GM18499 (cell line): ENCODE results near the gene XPR1.
"Not testable (repeated sequence)": the region's sequence is repeated elsewhere in the genome, so short reads cannot be mapped to it uniquely, and the experiment has no call there.

ENCODE experiments used
- ATAC-seq: cut with Tn5 transposase; IDR thresholded peaks from one replicate; pipeline ENCODE4 v1.9.1; 2021; ENCODE audit warnings: moderate number of reproducible peaks; ENCODE audit not compliant: insufficient read depth, unreplicated experiment

Gene XPR1

GRCh38 chr1:180773210-180773865 is 141.5 kb downstream of the XPR1 start:
- ATAC-seq = no peak

- ATAC-seq = no peak
Measured at GRCh38 chr1:180775801-180776200, 144.0 kb downstream of the XPR1 start.

- no peak for ATAC-seq
Measured at GRCh38 chr1:180777072-180777689, 145.4 kb downstream of the XPR1 start.

DNA sequence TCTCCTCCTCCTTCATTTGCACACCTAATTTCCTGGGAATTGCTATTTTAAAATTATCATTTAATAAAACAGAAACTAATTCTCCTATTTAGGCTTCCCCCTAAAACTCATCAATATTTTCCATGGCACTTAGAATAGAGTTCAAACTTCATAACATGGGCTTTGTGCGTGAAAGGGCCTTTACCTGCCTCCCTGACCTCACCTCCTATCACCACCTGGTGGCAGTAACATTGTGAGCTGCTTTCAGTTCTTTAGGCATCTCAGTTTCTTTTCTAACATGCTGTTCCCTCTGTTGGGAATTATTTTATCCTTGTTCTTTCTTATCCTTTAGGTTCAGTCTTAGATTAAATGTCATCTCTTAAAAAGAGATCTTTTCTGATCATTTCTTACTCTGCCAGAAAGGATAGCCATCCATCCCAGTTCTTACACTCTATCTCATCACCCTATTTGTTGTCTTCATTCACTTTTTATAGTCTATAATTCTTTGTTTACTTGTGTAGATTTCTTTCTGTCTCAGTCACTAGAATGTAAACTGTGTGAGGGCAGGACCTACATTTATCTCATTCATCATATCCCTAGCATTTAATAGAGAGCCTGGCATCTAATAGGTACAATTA is 147.1 kb downstream of the XPR1 start:
- ATAC-seq = no peak

DNA sequence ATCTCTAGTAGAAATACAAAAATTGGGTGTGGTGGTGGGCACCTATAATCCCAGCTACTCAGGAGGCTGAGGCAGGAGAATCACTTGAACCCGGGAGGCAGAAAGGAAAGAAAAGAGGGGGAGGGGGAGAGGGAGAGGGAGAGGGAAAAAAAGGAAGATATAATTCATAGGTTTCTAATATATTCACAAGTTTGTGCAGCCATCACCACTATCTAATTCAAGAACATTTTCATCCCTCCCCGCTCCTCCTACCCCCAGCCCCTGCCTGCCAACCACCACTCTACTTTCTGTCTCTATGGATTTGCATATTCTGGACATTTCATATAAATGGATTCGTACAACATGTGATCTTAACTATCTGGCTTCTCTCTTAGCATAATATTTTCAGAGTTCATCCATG is 147.8 kb downstream of the XPR1 start:
- ATAC-seq = no peak

- no peak for ATAC-seq
Measured at GRCh38 chr1:180781718-180782117, 149.9 kb downstream of the XPR1 start.

DNA sequence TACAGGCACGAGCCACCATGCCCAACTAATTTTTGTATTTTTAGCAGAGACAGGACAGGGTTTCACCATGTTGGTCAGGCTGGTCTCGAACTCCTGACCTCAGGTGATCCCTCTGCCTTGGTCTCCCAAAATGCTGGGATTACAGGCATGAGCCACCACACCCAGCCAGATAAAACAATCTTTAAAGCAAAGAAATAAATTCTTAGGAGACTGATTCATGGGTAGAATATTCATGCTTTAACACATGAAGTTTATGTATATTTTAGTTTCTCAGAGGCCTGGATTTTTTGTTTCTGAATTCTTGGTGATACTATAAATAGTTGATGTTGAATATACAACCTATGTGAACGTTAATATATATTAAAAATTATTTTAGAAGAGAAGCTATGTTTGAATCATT is 153.5 kb downstream of the XPR1 start:
- ATAC-seq = no peak

- ATAC-seq = no peak
Measured at GRCh38 chr1:180785887-180786286, 154.1 kb downstream of the XPR1 start.

- no peak for ATAC-seq
Measured at GRCh38 chr1:180786624-180787023, 154.8 kb downstream of the XPR1 start.

GRCh38 chr1:180787628-180788307 is 155.9 kb downstream of the XPR1 start:
- ATAC-seq = no peak

DNA sequence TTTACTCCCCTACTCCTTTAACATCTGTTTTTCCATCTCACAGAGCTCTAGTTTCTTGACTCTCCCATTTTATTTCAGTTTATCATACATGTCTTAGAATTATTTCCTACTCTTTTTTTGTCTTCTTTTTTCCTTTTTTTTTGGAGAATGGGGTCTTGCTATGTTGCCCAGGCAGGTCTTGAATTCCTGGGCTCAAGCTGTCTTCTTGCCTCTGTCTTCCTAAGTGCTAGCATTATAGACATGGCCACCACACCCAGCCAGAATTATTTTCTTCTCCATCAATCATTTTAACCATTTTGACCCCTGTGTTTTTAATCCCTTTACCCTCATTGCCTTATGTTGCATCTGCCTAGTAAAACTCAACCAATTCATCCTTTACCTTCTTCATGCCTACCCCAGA is 157.6 kb downstream of the XPR1 start:
- ATAC-seq = no peak

DNA sequence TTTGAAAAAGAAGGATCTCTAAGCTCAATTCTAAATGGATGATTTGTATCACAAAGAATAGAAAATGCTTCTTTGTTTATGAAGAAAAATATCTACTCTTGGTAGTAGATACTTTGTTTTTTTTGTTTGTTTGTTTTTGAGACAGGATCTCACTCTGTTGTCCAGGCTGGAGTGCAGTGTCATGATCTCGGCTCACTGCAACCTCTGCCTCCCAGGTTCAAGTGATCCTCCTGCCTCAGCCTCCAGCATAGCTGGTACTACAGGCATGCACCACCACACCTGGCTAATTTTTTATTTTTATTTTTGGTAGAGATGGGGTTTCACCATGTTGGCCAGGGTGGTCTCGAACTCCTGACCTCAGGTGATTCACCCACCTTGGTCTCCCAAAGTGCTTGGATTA is 159.3 kb downstream of the XPR1 start:
- not testable (repeated sequence) for ATAC-seq

DNA sequence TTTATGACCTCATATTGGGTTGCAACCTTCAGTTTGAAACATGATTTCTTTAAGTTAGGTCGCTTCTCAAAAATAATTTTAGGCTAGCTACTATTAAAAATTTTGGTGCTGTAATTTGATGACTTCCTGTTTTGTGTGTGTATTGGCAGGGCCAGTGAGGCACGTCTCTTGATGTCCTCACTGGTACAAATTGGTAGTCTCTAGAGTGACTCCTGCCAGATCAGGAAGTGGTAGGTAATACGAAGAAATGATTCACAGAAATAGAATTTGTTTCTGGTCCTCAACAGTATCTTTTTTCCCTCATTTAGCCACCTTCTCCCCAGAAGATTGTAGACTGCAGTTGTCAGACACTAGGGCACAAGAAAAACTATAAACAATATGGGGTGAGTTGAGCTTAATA is 160.0 kb downstream of the XPR1 start:
- ATAC-seq = no peak

GRCh38 chr1:180793451-180793850 is 161.6 kb downstream of the XPR1 start:
- no peak for ATAC-seq

- no peak for ATAC-seq
Measured at GRCh38 chr1:180796897-180797640, 165.2 kb downstream of the XPR1 start.

GRCh38 chr1:180800945-180801344 is 169.1 kb downstream of the XPR1 start:
- no peak for ATAC-seq

GRCh38 chr1:180802813-180803212 is 171.0 kb downstream of the XPR1 start:
- ATAC-seq = no peak

GRCh38 chr1:180805316-180805715 is 173.5 kb downstream of the XPR1 start:
- ATAC-seq = peak; percentile 65

- no peak for ATAC-seq
Measured at GRCh38 chr1:180811298-180811697, 179.5 kb downstream of the XPR1 start.

DNA sequence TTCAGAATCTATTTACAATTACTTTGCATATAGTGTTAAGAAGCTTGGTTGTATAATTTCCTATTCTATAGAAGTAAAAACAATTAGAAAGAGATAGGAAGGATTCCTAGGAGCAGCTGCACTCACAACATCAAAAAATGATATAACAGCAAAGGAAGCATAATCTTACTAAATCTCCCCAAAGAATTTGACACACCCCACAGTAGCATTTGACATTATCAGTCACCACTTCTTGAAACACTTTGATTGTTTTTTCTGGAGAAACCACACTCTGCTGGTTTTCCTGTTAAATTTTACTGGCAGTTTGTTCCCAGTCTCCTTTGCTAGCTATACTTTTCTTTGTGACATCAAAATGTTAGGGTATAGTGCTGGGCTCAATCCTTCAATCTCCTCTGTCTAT is 180.1 kb downstream of the XPR1 start:
- ATAC-seq = no peak

DNA sequence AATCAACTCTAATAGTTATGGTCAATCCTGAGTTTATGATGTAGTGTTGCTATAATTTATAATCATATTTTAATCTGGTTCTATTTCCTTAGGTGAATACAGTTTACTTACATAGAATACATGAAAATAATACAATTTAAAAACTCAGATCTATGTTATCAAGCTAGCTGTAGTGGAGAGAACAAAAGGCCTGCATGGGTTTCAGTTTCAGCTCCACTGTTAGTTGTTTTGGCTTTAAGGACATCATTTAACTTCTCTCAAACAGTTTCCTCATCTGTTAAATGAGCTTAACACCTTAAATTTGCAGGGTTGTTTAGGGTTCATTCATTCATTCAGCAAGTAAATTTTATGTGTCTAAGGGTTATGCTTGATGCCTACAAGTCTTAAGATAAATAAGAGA is 182.4 kb downstream of the XPR1 start:
- ATAC-seq = no peak
